OCI-LY7 (cell line): ENCODE measurements around the gene RHBDD3.

Experiments
- EZH2phosphoT487 ChIP-seq: fragments of 200-600 bp; sonication (generic); IDR thresholded peaks from 2 replicates; pipeline ENCODE4 v1.6.1; 2018; ENCODE audit warnings: low read depth, borderline replicate concordance, mild to moderate bottlenecking, mixed run types, antibody characterized with exemption, low read length, moderate library complexity, mixed read lengths
- TF ChIP-seq, protein P1 (sequence below): fragments of 200-600 bp; sonication (generic); conservative IDR thresholded peaks from 2 replicates; pipeline ENCODE4 v1.5.1; 2014; ENCODE audit warnings: mild to moderate bottlenecking, antibody characterized with exemption, low read length, moderate library complexity, mixed read lengths

DNA sequence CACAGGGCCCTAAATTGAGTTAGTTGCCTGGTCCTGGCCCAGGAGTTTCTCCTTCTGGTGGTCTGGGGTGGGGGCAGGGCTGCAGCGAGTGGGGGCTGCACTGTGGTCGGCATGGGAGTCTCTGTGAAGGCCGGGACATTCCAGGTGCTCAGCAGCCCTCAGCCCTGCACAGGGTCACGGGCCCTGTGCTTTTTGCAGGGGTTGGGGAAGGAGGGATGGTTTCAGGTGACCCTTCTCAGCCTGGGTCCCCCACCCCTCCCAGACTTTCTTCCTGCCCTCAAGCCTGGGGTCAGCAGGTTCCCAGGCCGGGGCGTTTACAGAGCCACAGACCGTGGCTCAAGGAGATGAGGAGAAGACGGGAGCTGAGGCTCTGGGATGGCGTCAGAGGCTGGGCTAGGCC, 54.3 kb downstream of the RHBDD3 start:
- TF ChIP-seq, protein P1, sequence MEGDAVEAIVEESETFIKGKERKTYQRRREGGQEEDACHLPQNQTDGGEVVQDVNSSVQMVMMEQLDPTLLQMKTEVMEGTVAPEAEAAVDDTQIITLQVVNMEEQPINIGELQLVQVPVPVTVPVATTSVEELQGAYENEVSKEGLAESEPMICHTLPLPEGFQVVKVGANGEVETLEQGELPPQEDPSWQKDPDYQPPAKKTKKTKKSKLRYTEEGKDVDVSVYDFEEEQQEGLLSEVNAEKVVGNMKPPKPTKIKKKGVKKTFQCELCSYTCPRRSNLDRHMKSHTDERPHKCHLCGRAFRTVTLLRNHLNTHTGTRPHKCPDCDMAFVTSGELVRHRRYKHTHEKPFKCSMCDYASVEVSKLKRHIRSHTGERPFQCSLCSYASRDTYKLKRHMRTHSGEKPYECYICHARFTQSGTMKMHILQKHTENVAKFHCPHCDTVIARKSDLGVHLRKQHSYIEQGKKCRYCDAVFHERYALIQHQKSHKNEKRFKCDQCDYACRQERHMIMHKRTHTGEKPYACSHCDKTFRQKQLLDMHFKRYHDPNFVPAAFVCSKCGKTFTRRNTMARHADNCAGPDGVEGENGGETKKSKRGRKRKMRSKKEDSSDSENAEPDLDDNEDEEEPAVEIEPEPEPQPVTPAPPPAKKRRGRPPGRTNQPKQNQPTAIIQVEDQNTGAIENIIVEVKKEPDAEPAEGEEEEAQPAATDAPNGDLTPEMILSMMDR = no peak
- no peak for TF ChIP-seq EZH2phosphoT487
